HG03354 (cell line): Measurements from ENCODE around the gene PRDX5.
A peak's percentile ranks its signal among the peaks of the same experiment; 100 is the strongest.

Experiments
- ATAC-seq: cut with Tn5 transposase; IDR thresholded peaks from one replicate; pipeline ENCODE4 v1.9.1; 2021; ENCODE audit warnings: mild to moderate bottlenecking; ENCODE audit not compliant: unreplicated experiment, poor library complexity, severe bottlenecking

PRDX5 gene

DNA sequence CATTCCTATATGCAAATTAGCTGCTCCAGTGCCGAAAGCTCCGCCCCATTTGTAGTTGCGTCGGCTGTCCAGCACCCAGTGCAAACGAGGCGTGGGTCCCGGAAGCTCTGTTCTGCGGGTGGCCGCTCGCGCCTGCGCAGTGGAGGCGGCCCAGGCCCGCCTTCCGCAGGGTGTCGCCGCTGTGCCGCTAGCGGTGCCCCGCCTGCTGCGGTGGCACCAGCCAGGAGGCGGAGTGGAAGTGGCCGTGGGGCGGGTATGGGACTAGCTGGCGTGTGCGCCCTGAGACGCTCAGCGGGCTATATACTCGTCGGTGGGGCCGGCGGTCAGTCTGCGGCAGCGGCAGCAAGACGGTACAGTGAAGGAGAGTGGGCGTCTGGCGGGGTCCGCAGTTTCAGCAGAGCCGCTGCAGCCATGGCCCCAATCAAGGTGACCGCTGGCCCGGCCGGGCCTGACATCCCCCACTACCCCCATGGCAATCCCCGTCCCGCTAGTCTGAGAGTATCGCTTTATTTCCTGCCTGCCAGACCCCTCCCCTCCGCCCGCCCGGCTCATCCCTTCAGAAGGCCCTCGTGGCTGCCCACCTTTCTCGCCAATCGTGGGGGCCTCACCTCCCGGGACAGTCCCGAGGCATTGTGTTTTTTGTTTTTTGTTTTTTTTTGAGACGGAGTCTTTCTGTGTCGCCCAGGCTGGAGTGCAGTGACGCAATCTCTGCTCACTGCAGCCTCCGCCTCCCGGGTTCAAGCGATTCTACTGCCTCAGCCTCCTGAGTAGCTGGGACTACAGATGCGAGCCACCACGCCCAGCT is at the start of gene PRDX5:
TSS of gene PRDX5 (plus strand) at position 161 of the 805 bp plus-strand sequence. CDS start at position 256, 95 bp downstream.
- ATAC-seq, result peak; percentile 76

DNA sequence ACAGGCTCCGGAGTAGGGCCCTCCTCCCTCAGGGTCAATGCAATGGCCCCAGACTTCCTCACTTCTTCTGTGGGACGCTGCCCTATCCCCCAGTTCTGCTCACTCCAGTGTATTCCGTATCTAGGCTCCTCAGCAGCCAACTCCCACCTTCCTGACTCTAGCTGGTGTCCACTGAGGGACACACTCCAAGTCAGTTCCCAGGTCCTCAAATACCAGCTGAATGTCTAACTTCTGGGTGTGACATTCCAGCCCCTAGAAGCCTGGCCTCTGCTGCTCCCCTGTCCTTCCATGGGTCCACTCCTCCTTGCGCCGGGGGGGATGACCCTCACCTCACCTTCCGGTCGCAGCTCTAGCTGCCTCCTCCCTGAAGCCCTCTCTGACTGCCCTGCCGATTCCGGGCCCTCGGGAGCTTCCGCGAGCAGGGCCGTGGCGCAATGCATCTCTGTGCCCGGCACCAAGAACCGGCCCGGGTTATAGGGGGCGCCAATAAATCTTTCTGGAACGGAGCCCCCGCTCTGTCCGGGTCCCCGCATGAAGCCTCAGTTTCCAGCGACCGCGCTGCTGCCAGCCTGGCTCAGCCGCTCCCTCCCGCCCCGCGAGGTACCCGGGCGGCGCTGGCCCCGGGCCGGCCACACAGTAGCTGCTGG is 48.9 kb upstream of the PRDX5 start:
- ATAC-seq, result peak; percentile 16

DNA sequence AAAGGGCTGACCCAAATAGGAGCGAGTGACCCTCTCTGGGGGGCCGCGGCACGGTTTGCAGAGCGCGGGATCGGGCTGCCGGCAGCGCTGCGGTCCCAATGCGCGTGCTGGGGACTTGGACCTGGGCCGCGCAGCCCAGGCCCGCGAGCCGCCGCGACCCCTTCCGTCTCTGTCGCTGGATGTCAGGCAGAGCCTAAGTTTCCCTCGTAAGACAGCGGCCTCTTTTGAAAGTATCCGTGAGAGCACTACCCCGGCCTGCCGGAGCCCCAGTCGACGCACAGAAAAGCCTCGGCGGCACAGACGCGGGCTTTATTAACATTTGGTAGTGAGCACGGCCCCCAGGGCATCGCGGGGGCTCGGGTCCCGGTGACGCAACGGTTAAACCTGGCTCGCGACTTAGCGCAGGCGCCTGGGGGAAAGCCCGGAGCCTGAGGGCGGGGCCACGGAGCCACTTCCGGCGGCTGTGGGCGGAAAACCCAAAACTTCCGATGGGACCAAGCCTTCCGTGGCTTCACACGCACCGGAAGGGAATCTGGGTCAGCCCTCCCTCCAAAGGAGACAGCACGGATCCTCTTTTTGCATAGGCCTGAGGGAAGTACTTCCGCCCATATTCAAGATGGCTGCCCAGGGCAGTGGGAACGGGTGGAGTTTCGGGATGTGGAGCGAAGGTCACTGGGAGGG is 48.2 kb upstream of the PRDX5 start:
- peak; percentile 72 for ATAC-seq

DNA sequence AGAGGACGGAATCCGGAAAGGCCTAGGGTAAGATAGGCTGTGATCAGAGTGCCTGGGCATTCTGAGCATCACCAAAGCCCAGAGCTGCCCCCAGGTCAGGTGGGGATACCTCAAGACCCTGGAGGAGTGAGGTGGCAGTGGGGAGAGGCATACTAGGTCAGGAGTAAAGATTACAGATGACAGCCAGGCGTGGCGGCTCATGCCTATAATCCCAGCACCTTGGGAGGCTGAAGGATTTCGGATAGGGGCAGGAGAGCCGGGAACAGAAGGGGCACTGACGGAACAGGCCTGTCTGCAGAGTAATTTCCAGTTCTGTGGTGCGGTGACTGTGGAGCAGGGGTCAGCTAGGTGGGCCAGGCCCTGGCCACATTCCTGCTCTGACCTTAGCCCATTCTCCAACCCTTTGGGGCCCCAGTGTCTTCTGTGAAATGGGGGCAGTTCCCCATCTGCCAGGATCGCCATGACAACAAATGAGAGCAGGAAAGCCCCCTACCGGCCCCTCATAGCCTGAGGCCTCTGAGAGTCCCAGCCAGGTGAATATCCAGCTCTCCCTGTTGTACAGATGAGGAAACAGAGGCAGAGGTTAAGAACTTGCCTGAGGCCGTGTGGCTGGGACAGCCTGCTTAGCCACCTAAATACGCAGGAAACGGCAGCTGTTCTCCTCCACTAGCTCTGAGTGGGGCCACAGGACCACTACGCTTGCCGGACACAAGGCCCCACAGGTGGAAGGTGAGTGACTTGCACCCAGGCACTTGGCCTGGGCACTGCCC is 42.7 kb upstream of the PRDX5 start:
- ATAC-seq, result no peak

DNA sequence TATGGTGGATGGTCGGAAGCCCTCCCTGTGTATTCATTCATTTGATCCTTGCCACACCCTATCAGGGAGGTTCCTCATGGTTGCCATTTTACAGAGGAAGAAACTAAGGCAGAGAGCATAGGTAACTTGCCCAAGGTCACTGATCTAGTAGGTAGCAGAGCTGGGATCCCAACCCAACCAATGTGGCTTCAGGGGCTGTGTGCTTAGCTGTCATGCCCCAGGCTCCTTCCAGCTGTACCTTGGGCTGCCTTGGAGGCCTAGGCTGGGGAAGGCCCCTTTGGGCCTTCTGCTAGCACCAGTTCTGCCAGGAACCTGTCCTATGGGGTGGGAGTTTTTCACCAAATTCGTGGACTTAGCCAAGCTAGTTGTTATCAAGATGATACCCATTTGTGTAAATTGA is 42.1 kb upstream of the PRDX5 start:
- no peak for ATAC-seq

DNA sequence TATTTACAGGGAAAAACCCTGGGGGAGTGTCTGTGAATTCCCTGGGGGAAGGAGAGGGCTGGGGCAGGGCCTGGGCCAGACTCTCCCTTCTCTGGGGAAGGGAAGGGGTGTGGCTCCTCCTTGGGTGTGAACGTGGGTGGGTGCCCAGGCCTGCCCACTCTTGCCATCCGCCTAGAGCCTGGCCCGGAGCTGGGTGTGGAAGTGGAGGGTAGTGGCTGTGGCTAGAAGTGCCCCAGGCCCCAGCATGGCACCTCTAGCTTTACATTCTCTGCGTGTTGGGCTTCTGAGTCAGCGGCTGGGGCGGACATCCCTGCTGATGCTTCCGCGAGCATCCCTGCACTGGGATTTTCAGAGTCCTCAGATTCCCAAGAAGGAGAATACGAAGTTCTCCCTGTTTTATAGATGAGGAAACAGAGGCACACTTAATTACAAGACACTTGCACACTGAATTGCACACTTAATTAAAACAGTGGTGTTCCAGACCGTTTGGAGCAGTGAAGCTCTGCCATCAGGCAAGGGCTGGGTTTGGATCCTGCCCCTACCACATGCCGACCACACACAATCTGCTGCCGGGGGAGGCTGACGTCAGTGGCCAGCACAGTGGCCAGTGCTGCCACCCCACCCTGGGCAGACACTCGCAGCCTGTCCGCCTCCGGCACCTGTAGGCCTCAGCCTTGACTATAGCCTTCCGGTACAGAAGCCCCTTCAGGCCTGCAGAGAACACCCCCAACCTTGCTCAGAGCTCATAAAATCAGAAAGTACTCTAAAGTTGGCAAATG is 41.1 kb upstream of the PRDX5 start:
- ATAC-seq, result no peak

DNA sequence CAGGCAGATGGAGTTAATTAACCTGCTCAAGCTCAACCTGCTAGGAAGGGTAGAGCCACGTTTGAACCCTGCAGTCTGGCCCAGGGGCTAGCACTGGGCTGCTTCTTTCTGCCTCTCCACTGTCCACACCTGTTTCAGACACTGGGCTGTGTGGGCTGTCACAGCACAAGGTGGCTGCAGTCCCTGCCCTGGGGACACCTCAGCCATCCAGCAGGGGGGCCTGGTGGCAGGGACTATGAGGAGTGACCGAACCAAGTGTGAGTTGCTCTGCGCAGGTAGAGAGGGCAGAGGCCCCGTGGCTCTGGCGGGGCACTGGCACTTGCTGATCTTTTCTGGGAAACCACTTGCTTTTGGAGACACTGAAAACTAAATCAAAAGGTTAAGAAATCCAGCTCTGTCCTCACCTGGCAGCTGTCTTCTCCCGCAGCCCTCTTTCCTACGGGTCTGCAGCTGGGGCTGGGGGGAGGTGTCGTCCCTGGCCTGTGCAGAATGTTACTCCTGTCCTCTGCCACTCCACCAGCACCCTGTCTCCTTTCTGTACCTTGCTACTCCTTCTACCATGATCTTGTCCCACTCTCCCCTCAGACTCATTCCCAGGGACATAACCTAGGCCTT is 39.2 kb upstream of the PRDX5 start:
- ATAC-seq, result no peak

DNA sequence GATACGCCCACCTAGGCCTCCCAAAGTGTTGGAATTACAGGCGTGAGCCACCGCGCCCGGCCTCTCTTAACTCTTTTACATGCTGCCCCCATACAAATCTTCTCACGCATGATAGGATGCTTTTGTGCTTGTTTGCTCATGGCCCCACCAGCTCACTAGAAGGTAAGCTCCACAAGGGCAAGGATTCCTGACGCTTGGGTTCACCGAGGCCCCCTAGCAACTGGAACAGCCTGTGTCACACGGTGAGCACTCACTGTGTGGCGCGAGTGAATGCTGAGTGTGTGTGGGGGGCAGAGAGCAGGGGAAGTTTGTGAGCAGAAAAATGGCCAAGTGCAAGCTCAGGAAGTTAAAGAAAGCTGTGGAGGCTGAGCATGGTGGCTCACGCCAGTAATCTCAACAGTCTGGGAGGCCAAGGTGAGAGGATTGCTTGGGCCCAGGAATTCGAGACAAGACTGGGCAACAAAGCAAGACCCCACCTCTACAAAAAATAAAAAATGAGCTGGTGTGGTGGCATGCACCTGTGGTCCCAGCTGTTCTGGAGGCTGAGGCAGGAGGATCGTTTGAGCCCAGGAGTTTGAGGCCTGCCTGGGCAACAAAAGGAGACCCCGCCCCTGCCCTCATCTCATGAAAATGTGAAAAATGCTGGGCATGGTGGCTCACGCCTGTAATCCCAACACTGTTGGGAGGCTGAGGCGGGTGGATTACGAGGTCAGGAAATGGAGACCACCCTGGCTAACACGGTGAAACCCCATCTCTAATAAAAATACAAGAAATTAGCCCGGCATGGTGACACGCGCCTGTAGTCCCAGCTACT is 35.8 kb upstream of the PRDX5 start:
- no peak for ATAC-seq

DNA sequence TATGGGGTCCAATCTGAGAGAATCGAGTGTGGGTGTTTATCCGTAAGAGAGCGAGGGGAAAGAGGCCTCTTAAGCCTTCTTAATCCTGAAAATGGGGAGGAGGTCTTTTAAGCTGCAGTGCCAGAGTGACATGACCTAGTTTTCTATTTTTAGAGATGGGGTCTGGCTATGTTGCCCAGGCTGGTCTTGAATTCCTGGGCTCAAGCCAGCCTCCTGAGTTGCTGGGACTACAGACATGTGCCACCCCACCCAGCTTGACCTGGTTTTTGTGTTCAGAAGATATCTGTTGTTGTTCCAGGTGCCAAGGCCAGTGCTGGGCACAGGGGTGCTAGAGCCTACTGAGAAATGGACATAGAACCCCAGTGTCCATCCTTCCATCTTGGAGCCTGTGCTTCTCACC is 34.8 kb upstream of the PRDX5 start:
- ATAC-seq, result no peak

DNA sequence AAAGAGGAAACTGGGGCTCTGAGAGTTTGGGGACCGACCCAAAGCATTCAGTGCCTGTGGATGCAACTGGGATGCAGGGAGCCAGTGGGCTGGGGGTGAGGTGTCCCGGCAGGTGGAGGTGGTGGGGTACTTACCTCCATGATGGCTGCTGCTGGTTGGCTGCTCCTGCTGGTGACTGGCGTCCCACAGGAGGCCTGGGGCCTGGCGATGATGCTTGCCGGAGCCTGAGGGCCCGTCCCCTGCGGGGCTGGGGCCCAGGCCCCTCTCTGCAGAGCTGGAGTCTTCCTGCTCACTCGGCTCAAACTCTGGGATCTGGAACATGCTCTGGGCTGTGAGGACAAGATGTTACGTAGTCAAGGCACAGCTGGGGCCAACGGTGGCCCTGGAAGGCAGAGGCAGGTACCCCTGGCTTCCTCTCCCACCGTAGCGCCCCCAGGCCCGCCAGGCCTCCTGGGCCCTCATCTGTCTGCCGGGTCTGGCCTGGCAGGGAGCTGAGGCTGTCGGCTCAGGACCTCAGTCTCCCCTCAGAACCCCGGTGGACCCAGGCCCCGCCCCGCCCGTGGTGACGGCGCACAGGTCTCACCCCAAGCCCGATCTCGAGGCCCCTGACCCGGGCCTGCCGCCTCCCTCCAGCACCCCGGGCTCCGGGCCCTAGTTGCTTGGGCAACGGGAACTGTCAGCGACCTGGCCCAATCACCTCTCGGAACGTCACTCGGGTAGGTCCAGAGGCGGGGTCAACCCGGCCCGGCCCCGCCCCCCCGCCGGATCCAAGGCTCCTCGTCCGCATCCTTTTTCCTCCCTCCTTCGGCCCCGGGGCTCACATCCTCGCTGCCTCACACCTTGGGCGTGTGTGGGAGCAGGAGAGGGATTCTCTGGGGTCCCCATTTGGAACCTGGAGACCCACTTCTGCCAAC is 33.6 kb upstream of the PRDX5 start, which contains the start of gene BAD:
TSS of gene BAD (minus strand) at position 618 of the 914 bp plus-strand sequence. CDS start at position 321, 297 bp downstream.
- peak; percentile 74 for ATAC-seq

DNA sequence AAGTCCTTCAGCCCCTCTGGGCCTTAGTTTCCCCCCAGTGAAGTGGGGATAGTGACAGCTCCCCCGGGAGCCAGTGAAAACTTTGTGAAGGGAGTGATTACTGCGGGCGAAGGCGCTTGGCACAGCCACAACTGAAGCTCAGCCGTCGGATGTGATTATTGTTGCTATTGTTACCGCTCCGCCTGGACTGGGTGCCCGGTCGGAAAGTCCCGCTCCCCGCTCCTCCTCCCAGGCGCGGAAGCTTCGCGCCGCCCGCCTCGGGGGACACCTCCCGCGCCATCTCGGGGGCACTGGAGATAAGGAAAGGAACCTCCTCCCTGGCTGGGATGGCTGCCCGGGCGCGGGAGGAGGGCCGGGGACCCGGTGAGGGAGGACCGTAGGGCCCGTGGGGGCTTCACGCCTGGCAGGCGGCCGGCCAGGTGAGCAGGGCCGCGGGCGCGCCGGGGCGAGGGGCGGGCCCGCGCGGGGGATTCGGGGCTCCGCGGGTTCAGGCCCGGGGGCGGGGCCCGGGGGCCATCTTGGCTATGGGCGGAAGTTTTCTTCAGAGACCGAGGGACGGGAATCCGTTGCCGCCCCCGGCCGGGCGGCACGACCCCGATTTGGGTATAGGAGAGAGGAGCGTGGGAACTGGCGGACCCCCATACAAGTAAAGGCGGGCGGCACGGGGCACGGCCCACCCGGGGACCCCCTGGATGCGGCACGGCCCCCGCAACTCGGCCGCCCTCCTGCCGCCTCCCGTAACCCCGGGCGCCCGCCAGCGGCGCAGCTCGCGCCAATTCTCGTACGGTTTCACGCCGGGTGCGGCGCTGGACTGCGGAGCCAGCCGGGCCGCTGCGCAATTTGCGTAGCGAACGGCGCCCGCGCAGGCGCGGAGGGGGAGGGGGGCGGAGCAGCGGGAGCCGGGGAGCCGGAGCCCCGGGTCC is 32.7 kb upstream of the PRDX5 start, which contains the start of gene GPR137:
TSS of gene GPR137 (plus strand) at position 887 of the 923 bp plus-strand sequence. CDS start 677 bp downstream, outside the sequence.
- ATAC-seq, result peak; percentile 62

DNA sequence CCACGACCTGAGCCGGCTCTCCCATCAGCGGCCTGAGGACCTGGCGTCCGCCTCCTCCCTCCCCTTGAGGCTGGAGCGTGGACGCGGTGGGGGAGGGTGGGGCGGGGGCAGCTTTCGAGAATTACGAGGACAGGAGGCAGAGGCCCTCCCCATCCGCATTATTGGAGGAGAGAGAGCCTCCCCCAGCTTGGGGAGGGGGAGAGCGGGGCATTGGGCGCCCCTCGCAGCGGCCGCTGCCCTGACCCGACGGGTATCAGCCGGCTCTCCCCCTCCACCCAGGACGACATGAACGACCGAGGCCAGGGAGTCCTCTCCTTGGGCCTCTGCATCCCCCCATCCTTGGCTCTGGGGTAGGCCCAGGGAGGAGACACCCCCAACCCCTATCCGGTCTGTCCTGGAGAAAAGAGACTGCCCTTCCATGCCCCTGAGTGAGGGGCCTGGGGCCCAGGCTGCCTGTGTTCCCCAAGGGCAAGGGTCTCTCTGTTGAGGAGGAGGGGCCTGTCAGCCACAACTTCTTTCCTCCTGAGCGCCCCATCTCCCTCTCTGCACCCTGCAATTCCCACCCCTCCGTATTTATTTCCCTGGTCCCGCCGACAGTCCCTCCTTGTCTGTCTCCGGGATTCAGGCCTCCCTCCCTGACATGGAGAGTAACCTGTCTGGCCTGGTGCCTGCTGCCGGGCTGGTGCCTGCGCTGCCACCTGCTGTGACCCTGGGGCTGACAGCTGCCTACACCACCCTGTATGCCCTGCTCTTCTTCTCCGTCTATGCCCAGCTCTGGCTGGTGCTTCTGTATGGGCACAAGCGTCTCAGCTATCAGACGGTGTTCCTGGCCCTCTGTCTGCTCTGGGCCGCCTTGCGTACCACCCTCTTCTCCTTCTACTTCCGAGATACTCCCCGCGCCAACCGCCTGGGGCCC is 31.8 kb upstream of the PRDX5 start:
- ATAC-seq, result no peak

DNA sequence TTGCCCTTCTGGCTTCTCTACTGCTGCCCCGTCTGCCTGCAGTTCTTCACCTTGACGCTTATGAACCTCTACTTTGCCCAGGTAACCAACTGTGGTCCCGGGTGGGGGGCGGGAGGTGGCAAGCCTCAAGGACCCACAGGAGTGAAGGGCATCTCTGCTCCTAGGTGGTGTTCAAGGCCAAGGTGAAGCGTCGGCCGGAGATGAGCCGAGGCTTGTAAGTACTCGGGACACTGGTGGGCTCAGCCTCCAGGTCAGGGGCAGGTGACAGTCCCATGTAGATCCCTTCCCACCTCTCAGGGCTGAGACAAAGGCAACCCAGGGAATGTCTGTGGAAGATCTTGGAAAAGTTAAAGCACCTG is 31.1 kb upstream of the PRDX5 start:
- no peak for ATAC-seq

DNA sequence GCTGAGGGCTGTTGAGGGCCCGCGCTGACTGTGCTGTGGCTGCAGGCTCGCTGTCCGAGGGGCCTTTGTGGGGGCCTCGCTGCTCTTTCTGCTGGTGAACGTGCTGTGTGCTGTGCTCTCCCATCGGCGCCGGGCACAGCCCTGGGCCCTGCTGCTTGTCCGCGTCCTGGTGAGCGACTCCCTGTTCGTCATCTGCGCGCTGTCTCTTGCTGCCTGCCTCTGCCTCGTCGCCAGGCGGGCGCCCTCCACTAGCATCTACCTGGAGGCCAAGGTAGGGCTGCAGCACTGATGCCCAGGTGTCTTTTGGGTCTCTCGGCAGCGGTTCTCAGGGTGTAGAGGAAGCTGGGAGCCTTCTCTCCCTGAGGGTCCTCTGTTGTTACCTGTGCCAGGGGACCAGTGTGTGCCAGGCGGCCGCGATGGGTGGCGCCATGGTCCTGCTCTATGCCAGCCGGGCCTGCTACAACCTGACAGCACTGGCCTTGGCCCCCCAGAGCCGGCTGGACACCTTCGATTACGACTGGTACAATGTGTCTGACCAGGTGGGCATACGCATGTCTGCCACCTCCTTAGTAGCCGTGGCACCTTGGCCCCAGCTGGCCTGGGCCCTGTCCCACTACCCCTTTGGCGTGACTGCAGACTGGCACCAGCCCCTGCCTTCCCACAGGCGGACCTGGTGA is 30.1 kb upstream of the PRDX5 start:
- ATAC-seq, result no peak
